Posterior cingulate gyrus (tissue), 11 donors: ENCODE measurements around the gene KPNA3.
A peak's percentile ranks its signal among the peaks of the same experiment; 100 is the strongest.
"Not testable (repeated sequence)": the region's sequence is repeated elsewhere in the genome, so short reads cannot be mapped to it uniquely, and the experiment has no call there.

Experiments used
- DNase-seq, 10 donors: peaks; one replicate each; pipeline versions ENCODE4 v3.0.0 to v3.0.0-alpha.2; 2020 to 2021; ENCODE audit warnings: mixed read lengths in 3 of 10
- intact Hi-C: fragments of 100-400 bp; cut with DNase I; formaldehyde crosslinking; loops from one replicate; pipeline ENCODE4 v1.15.1; 2023

The KPNA3 gene

GRCh38 chr13:49760558-49760957 lies 31.9 kb downstream of the KPNA3 start:
- no peak for DNase-seq
- intact Hi-C loops = no loop called here

- DNase-seq = no peak
- intact Hi-C loops = no loop called here
These were observed 33.0 kb downstream of the KPNA3 start for GRCh38 chr13:49759503-49759902.

DNA sequence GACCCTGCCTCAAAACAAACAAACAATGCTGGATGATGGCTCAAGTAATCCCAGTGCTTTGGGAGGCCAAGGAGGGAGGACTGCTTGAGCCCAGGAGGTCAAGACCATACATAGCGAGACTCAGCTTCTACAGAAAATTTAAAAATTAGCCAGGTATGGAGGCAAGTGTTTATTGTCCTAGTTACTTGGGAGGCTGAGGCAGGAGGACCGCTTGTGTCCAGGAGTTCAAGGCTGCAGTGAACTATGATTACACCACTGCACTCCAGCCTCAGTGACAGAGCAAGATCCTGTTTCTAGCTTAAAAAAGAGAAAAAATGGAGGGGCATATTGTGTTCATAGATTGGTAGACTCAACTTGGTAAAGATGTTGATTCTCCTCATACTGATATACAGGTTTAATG lies 36.2 kb downstream of the KPNA3 start:
- DNase-seq = no peak
- intact Hi-C loops = no loop called here

- intact Hi-C loops = loop anchor here (2.0 kb wide), 1 partner anchor 25 kb away; no protein-coding TSS in a partner anchor
- no peak for DNase-seq
These were observed 38.3 kb downstream of the KPNA3 start for GRCh38 chr13:49754146-49754545.

DNA sequence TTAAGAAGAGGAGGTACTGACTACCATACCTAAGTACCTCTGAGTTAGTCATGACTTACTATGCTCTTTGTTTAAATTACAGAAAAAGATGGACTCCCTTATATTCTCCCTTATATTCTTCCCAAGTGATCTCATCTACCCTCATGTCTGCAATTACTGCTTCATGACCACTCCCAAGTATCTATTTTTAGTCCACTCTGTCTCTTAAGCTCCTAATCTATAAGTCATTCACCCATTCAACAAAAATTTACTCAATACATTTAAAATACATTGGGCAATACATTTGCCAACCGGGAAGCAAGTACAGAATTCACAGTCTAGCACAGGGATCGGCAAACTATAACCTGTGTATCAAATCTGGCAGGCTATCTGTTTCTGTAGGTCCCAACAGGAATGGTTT lies 42.6 kb downstream of the KPNA3 start:
- DNase-seq = no peak
- intact Hi-C loops = no loop called here

DNA sequence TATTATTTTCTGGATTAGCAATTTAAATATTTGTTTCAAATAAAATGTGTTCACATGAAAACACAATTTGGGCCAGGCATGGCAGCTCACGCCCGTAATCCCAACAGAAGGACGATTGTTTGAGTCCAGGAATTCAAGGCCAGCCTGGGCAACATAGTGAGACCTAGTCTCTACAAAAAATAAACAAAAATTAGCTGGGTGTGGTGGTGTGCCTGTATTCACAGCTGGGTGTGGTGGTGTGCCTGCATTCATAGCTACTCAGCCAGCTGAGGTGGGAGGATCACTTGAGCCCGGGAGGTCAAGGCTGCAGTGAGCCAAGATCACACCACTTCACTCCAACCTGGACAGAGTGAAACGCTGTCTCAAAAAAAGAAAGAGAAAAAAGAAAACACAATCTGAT lies 46.4 kb downstream of the KPNA3 start:
- peak in 1 of 10 donors; percentile 24 for DNase-seq
- intact Hi-C loops = no loop called here

DNA sequence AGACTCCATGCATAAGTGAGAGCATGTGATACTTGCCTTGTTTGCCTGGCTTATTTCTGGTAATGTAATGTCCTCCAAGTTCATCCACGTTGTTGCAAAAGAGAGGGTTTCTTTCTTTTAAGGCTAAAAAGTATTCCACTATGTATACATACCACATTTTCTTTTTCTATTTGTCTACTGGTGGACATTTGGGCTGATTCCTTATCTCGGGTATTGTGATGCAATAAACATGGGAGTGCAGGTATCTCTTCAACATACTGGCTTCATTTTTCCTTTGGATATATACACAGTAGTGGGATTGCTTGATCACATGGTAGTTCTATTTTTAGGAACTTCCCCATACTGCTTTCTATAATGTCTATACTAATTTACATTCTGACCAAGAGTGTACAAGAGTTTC lies 51.6 kb downstream of the KPNA3 start:
- no peak for DNase-seq
- intact Hi-C loops = no loop called here

- no peak for DNase-seq
- intact Hi-C loops = no loop called here
These were observed 52.8 kb downstream of the KPNA3 start for GRCh38 chr13:49739498-49740187.

DNA sequence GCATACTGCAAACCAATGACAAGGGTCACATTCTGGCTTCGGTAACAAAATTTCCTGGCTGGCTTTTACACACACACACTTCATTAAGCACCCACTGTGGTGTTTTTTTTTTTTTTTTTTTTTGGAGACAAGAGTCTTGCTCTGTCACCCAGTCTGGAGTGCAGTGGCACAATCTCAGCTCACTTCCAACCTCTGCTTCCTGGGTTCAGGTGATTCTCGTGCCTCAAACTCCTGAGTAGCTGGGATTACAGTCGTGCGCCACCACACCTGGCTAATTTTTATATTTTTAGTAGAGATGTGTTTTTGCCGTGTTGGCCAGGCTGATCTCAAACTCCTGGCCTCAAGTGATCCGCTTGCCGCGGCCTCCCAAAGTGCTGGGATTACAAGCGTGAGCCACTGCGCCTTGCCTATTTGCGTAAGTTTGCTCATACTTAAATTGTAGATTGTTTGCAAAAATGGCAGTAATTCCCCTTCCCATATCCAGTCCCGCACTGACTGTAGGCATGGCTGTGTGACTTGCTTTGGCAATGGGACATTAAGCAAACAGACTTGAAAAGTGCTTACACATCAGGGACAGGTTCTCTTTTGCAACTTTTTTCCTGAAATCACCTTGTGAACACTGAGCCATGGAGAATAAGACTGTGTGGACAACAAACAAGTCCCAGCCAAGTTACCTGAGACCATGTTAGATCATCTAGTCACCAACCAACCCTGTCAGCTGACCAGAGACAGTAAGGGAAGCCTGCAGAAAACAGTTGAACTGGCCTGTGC lies 59.1 kb downstream of the KPNA3 start:
- intact Hi-C loops = no loop called here
- no peak for DNase-seq

- intact Hi-C loops = no loop called here
- no peak for DNase-seq
These were observed 60.7 kb downstream of the KPNA3 start for GRCh38 chr13:49731766-49732165.

- intact Hi-C loops = no loop called here
- no peak for DNase-seq
These were observed 75.9 kb downstream of the KPNA3 start for GRCh38 chr13:49716615-49717014.

GRCh38 chr13:49714757-49715156 lies 77.7 kb downstream of the KPNA3 start:
- intact Hi-C loops = no loop called here

DNA sequence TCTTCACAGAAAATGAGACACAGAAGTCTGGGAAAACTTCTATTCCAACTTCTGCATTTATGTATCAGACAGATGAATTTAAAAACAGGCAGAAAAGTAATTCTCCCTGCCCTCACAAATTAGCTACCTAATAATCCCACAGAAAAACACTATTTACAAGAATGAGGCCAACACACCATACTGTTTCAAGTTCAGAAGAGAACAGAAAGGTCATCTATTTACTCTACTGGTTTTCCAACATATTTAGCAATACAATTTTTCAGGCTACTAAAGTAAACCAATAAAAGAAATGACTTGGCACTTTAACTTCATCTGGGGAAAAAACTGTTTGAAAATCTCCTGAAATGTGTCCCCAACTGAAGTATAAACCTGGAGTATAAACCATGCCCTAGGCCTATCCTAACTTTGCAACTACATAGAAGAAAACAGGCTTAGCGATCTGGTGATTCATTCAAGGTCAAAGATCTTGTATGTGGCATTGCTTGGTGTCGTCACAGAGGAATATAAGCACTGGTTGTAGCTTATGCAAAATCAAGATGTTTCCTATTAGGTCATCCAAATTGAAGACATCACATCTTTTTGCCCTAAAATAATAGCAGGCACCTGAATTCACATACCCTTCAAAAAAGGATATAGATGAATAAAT lies 81.1 kb downstream of the KPNA3 start:
- intact Hi-C loops = no loop called here
- no peak for DNase-seq

More at GRCh38 chr13:49714757-49715156, 77.7 kb downstream of the KPNA3 start:
- no peak for DNase-seq

DNA sequence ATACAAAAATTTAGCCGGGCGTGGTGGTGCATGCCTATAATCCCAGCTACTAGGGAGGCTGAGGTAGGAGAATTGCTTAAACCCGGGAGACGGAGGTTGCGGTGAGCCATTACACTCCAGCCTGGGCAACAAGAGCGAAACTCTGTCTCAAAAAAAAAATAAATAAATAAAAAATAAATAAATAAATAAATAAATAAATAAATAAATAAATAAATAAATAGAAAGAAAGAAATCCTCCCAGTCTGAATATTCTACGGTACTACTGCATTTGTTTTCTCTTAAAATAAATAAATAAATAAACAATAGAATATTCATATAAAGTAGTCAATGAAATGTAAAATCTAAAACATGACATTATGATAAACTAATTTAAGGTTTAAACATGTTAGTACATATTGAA lies 88.2 kb downstream of the KPNA3 start:
- intact Hi-C loops = not testable (repeated sequence)

DNA sequence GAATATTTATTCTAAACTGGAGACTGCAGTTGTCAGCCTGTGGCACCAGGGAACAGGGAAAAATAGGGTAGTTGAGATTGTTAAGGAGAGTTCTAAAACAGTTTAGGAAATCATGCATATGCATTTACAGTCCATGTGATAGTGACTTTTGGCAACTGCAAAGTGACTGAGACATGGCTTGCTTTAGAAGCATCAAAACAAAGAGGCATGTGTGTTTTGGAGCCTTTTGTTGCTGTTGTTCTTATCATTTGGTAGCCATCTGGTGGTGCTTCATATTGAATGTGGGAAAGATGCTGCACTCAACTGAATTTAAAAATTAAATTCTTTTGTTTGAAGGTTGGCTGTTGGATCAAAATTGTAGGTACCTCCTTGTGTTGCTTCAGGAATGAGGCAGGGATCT lies 91.0 kb downstream of the KPNA3 start:
- DNase-seq = no peak
- intact Hi-C loops = no loop called here

More for the DNA sequence above, 88.2 kb downstream of the KPNA3 start:
- DNase-seq = not testable (repeated sequence)

DNA sequence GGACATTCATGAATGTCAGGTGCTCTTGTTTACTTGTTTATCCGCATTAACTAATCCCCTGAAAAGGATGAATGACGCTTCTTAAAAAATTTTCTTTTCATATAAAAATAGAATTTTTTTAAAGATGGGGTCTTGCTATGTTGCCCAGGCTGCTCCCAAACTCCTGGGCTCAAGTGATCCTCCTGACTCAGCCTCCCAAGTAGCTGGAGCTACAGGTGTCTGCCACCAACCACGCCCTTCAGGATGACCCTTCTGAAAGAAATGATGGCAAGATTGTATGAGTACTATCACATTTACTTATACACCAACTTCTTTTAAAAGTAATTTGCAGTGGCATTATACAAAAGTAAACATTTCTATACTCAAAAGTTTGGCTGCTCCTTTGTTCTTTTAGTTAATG lies 95.0 kb downstream of the KPNA3 start:
- no peak for DNase-seq
- intact Hi-C loops = no loop called here

DNA sequence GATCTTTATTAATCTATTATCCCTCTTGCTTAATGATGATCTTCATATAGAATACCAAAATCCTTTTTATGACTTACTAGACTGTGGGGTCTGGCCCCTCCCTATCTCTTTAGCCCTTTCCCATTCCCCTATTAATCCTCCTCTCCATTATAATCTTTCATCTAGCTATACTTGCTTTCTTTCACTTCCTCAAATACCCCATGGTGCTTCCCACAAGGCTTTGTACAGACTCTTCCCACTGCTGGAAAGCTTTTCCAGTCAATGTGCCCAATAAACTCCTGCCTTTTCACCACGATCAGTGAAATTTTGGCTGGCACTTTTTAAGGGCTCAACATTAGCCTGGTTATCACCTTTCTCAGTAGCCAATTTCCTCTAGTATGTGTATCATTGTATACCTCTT lies 98.0 kb downstream of the KPNA3 start:
- intact Hi-C loops = loop anchor here (5.0 kb wide), 1 partner anchor 98 kb away; the partner anchor contains the start of gene KPNA3
- DNase-seq = no peak

- intact Hi-C loops = loop anchor here (5.0 kb wide), 1 partner anchor 98 kb away; the partner anchor contains the start of gene KPNA3
- DNase-seq = no peak
These were observed 98.6 kb downstream of the KPNA3 start for GRCh38 chr13:49693877-49694276.

DNA sequence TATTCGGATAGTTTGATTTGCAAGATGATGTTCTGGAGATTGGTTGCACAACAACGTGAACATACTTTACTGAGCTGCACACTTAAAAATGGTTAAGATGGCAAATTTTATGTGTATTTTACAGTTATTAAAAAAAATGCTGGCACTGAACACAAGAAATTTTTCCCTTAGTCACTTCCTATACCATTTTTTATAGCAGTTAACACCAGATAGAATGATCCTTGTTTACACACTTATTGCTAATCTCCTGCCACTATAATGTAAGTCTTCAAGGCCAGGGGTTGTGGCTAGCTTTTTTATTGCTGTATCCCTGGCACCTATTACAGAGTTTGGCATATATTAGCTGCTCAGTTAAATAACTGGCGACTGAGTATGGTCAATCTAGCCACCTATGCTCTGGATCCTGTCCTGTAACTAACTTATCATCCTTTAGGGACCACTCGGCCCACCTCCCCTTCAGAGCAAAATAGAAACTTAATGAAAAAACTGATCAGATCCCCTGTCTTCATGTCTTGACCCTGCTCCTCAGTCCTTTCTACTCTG lies 99.2 kb downstream of the KPNA3 start:
- intact Hi-C loops = loop anchor here (5.0 kb wide), 1 partner anchor 99 kb away; the partner anchor contains the start of gene KPNA3

DNA sequence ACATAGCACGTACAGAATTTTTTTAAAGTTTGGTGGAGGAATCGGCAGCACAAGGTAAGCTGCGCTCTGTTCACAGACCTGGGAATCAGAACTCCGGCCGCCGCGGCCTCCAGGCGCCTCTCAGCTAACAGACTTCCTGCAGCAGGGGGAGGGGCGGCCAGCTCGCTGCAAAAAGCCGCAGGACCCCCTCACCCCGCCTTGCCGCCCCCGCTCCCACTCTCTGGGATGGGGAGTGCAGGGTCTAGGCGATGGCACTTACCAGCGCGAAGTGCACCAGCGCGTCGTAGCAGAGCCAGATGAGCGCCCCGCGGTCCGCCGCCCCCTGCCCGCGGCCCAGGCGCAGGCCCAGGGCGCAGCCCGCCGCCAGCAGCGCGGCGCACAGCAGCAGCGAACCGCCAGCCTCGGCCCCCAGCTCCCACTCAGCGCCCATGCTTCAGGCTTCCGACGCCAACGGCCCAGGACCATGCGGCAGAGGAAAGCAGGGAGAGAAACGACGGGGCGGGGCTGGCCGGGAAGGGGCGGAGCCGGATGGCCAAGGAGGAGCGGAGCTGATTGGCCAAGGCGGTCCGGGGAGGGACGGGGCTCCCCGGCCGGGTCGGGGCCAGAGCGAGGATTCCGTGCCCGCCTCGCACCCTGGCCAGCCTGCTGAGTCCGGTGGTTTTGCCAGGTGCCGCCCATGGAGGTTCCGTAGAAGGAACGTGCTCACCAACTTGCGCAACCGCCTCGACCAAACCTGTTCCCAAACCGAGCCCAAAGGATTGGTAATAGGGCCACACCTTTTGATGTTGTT lies 101.3 kb downstream of the KPNA3 start, which contains the start of gene EBPL:
Gene EBPL (minus strand): TSS at position 492 of the 790 bp plus-strand sequence. CDS start 62 bp downstream, at position 430.
- intact Hi-C loops = loop anchor here (5.0 kb wide), 1 partner anchor 101 kb away; the partner anchor contains the start of gene KPNA3
- peak; percentile 80 to 98 (median 88) for DNase-seq

More for the DNA sequence above, 99.2 kb downstream of the KPNA3 start:
- DNase-seq = no peak
